Measurements from ENCODE around the gene EN1. TPM values are rescaled to one million over a fixed set of nuclear protein-coding genes. Genes with fewer than 3 reads are reported as not detected.

The EN1 gene
- total RNA-seq, 3 donors from 2014 or later (not counting 1 experiment from before 2014, with no cell fraction given), result not detected

- H3K27me3 ChIP-seq (ENCODE audit: control insufficient read depth, insufficient read depth, low read length), result peaks cover 62% of the 10 kb centered on the region
- ATAC-seq, result peak; percentile 91 to 96 (median 93)
- Mint-ChIP-seq H3K36me3 (no peaks in the 10 kb centered on the region), H3K27me3 (ENCODE audit: low read depth in 2 of 2) (peaks cover 67 to 72% of the 10 kb centered on the region in 2 donors), H3K9me3 (no peaks in the 10 kb centered on the region), H3K27ac (no peak overlapping the region), H3K4me1 (peaks cover 12 to 19% of the 10 kb centered on the region in 2 donors), H3K4me3 (peak overlapping the region; percentile 74)
- peak; percentile 93 for TF ChIP-seq CTCF (IDR thresholded peaks at IDR 0.05)
- H3K9me3 ChIP-seq (ENCODE audit: control insufficient read depth, insufficient read depth, low read length), result peaks cover 2% of the 10 kb centered on the region
- DNase-seq, result peak; percentile 78 to 87
- H3K27ac ChIP-seq (ENCODE audit: low read length), result no peak overlapping the region
- H3K4me1 ChIP-seq (ENCODE audit: control insufficient read depth, insufficient read depth, low read length), result peaks cover 10% of the 10 kb centered on the region
- H3K36me3 ChIP-seq (ENCODE audit: control insufficient read depth, insufficient read depth, low read length), result no peaks in the 10 kb centered on the region
- intact Hi-C loops (cut with micrococcal nuclease), result loop anchor here (1.0 to 5.0 kb wide), 3 partner anchors 633 to 823 kb away; no protein-coding TSS in a partner anchor
- 2% methylated on average over 69 of the region's 69 CpGs for WGBS (ENCODE audit: insufficient coverage)
- H3K4me3 ChIP-seq (ENCODE audit: low read length), result peak overlapping the region; percentile 6
These were observed 8.2 kb upstream of the EN1 start for GRCh38 chr2:118855451-118856279.

GRCh38 chr2:118854507-118855345, 7.3 kb upstream of the EN1 start:
- H3K36me3 Mint-ChIP-seq, result no peaks in the 10 kb centered on the region
- peaks cover 12 to 19% of the 10 kb centered on the region in 2 donors for H3K4me1 Mint-ChIP-seq
- no peaks in the 10 kb centered on the region for H3K9me3 Mint-ChIP-seq
- H3K27ac Mint-ChIP-seq, result no peak overlapping the region
- Histone ChIP-seq H3K9me3 (ENCODE audit: control insufficient read depth, insufficient read depth, low read length) (peaks cover 2% of the 10 kb centered on the region), H3K4me1 (ENCODE audit: control insufficient read depth, insufficient read depth, low read length) (peaks cover 10% of the 10 kb centered on the region), H3K36me3 (ENCODE audit: control insufficient read depth, insufficient read depth, low read length) (no peaks in the 10 kb centered on the region), H3K27ac (ENCODE audit: low read length) (no peak overlapping the region), H3K27me3 (ENCODE audit: control insufficient read depth, insufficient read depth, low read length) (peaks cover 59% of the 10 kb centered on the region), H3K4me3 (ENCODE audit: low read length) (no peak overlapping the region)
- intact Hi-C loops (cut with micrococcal nuclease), result loop anchor here (1.0 to 5.0 kb wide), 3 partner anchors 632 to 822 kb away; no protein-coding TSS in a partner anchor
- no peak for DNase-seq
- peak overlapping the region; percentile 74 for H3K4me3 Mint-ChIP-seq
- TF ChIP-seq CTCF (IDR thresholded peaks at IDR 0.05), result no peak
- ATAC-seq, result no peak
- 10% methylated on average over 22 of the region's 33 CpGs for WGBS (ENCODE audit: insufficient coverage)
- peaks cover 68 to 72% of the 10 kb centered on the region in 2 donors for H3K27me3 Mint-ChIP-seq (ENCODE audit: low read depth in 2 of 2)

GRCh38 chr2:118853651-118854291, 6.3 kb upstream of the EN1 start:
- intact Hi-C loops (cut with micrococcal nuclease), result no loop called here
- no peak overlapping the region for H3K27ac ChIP-seq (ENCODE audit: low read length)
- Mint-ChIP-seq H3K36me3 (no peaks in the 10 kb centered on the region), H3K27me3 (ENCODE audit: low read depth in 2 of 2) (peaks cover 71 to 74% of the 10 kb centered on the region in 2 donors), H3K27ac (no peak overlapping the region), H3K4me3 (no peak overlapping the region), H3K4me1 (peaks cover 15 to 19% of the 10 kb centered on the region in 2 donors), H3K9me3 (no peaks in the 10 kb centered on the region)
- DNase-seq, result no peak
- peaks cover 10% of the 10 kb centered on the region for H3K4me1 ChIP-seq (ENCODE audit: control insufficient read depth, insufficient read depth, low read length)
- 5% methylated on average over 40 of the region's 42 CpGs for WGBS (ENCODE audit: insufficient coverage)
- no peaks in the 10 kb centered on the region for H3K36me3 ChIP-seq (ENCODE audit: control insufficient read depth, insufficient read depth, low read length)
- TF ChIP-seq CTCF (IDR thresholded peaks at IDR 0.05), result no peak
- no peak overlapping the region for H3K4me3 ChIP-seq (ENCODE audit: low read length)
- no peak for ATAC-seq
- peaks cover 2% of the 10 kb centered on the region for H3K9me3 ChIP-seq (ENCODE audit: control insufficient read depth, insufficient read depth, low read length)
- H3K27me3 ChIP-seq (ENCODE audit: control insufficient read depth, insufficient read depth, low read length), result peaks cover 55% of the 10 kb centered on the region
